Endodermal cell (in vitro differentiated cells): ENCODE measurements around the gene ZNRF2. TPM values are rescaled to one million over a fixed set of nuclear protein-coding genes. Genes with fewer than 3 reads are reported as not detected.

Source experiments
- DNase-seq: peaks from one replicate; pipeline ENCODE4 v3.0.0-alpha.2; 2017
- H3K27ac ChIP-seq: 2 replicates; pipeline ENCODE4 v1.5.1; 2013; ENCODE audit warnings: mild to moderate bottlenecking, low read depth, low read length, moderate library complexity
- H3K27me3 ChIP-seq: 2 replicates; pipeline ENCODE4 v1.6.1; 2013; ENCODE audit warnings: mild to moderate bottlenecking, low read length, moderate library complexity; ENCODE audit not compliant: insufficient read depth, control insufficient read depth, poor library complexity, severe bottlenecking
- H3K36me3 ChIP-seq: 2 replicates; pipeline ENCODE4 v1.7.0; 2013; ENCODE audit warnings: mild to moderate bottlenecking, low read length, moderate library complexity; ENCODE audit not compliant: control insufficient read depth, insufficient read depth
- H3K4me1 ChIP-seq: one replicate; pipeline ENCODE4 v1.7.0; 2013; ENCODE audit warnings: low read length; ENCODE audit not compliant: control insufficient read depth, insufficient read depth
- H3K4me3 ChIP-seq: 2 replicates; pipeline ENCODE4 v1.5.1; 2013; ENCODE audit warnings: mild to moderate bottlenecking, low read length, moderate library complexity
- H3K9ac ChIP-seq: 2 replicates; pipeline ENCODE4 v1.6.1; 2013; ENCODE audit warnings: mild to moderate bottlenecking, low read length, moderate library complexity; ENCODE audit not compliant: poor library complexity, severe bottlenecking; ENCODE audit errors: extremely low read depth
- H3K9me3 ChIP-seq: 2 replicates; pipeline ENCODE4 v1.6.1; 2013; ENCODE audit warnings: mild to moderate bottlenecking, low read length, moderate library complexity; ENCODE audit not compliant: control insufficient read depth
- H3K27ac Mint-ChIP-seq: 2 replicates; pipeline ENCODE4 v1.8.0; 2020; ENCODE audit warnings: mixed read lengths
- H3K27me3 Mint-ChIP-seq: 2 replicates; pipeline ENCODE4 v1.8.0; 2021; ENCODE audit warnings: mild to moderate bottlenecking, mixed read lengths; ENCODE audit not compliant: insufficient read depth
- H3K36me3 Mint-ChIP-seq: 2 replicates; pipeline ENCODE4 v1.8.0; 2020; ENCODE audit warnings: low read depth, mixed read lengths
- H3K4me1 Mint-ChIP-seq: 2 replicates; pipeline ENCODE4 v1.8.0; 2020; ENCODE audit warnings: mixed read lengths
- H3K4me3 Mint-ChIP-seq: 2 replicates; pipeline ENCODE4 v1.8.0; 2020; ENCODE audit warnings: mild to moderate bottlenecking, moderate library complexity, mixed read lengths
- H3K9me3 Mint-ChIP-seq: 2 replicates; pipeline ENCODE4 v1.8.0; 2020; ENCODE audit warnings: mild to moderate bottlenecking, mixed read lengths
- CTCF ChIP-seq: fragments of 200-600 bp; sonication (generic); conservative IDR thresholded peaks from 2 replicates; pipeline ENCODE4 v1.5.0; 2021; ENCODE audit warnings: antibody characterized with exemption, mild to moderate bottlenecking
- WGBS, 2 experiments: methylation state at CpG; one replicate each; pipeline versions ENCODE4 v1.1.5 to v1.1.7; 2013; ENCODE audit warnings: missing lambda C conversion rate in 2 of 2, mixed read lengths in 1 of 2; ENCODE audit not compliant: insufficient coverage in 1 of 2, insufficient read length in 1 of 2; 5-methylcytosine and 5-hydroxymethylcytosine counted together
- microRNA-seq: library from miRNA; unstranded; fragments of <30 nt; microRNA quantifications from one replicate; pipeline ENCODE4 v1.2.0, GENCODE V29; 2020; ENCODE audit warnings: borderline microRNAs expressed
- total RNA-seq, 2 donors: library from RNA; stranded (reverse); fragmentation: NEBNext Ultra II Directional in 1 of 2; extraction: Animal tissue kit (Norgen Biotek cat#: 25700) in 1 of 2; gene quantifications; 2 replicates in 1 of 2; 3 replicates in 1 of 2; pipeline ENCODE4 v1.2.1, GENCODE V29; 2021

ZNRF2 gene
- total RNA-seq, 2 donors from 2014 or later: 15.5 to 20.9 TPM

- Histone ChIP-seq H3K36me3 (no peaks in the 10 kb centered on the region), H3K4me3 (no peak overlapping the region), H3K27me3 (no peaks in the 10 kb centered on the region), H3K4me1 (no peaks in the 10 kb centered on the region), H3K9me3 (peaks cover 12% of the 10 kb centered on the region), H3K9ac (no peak overlapping the region), H3K27ac (no peak overlapping the region)
- WGBS, 2 experiments: 95 to 100% methylated on average over 3 to 7 of the region's 7 CpGs
- TF ChIP-seq CTCF: no peak
- no peak overlapping the region for H3K4me3 Mint-ChIP-seq
- peaks cover 2% of the 10 kb centered on the region for H3K4me1 Mint-ChIP-seq
- H3K27ac Mint-ChIP-seq: no peak overlapping the region
- H3K36me3 Mint-ChIP-seq: peaks cover 7% of the 10 kb centered on the region
- no peaks in the 10 kb centered on the region for H3K27me3 Mint-ChIP-seq
- H3K9me3 Mint-ChIP-seq: peaks cover 12% of the 10 kb centered on the region
- DNase-seq: no peak
Measured at GRCh38 chr7:30413864-30414263, 129.5 kb downstream of the ZNRF2 start.

Small RNAs within 50 kb of the gene (microRNA-seq; reads per million reads assigned to microRNA genes)
- gene MIR550A1: not detected
- not detected for gene MIR550B1

Other genes with a start within 250 kb of the ZNRF2 start
- 10 to 100 TPM; 11.2 to 12.1 TPM for gene MTURN, start 149.6 kb upstream of the ZNRF2 start, total RNA-seq
- gene NOD1, start 194.2 kb downstream of the ZNRF2 start, total RNA-seq: 1 to 10 TPM; 3.3 to 3.4 TPM
- gene GGCT, start 220.2 kb downstream of the ZNRF2 start, total RNA-seq: 10 to 100 TPM; 46.4 to 48.9 TPM